Measurements from ENCODE around the gene FBXO24. TPM values are rescaled to one million over a fixed set of nuclear protein-coding genes. Genes with fewer than 3 reads are reported as not detected.
A peak's percentile ranks its signal among the peaks of the same experiment; 100 is the strongest.

The FBXO24 gene
- total and polyA plus RNA-seq, 9 donors, result 0.33 to 2.2 (median 0.63) TPM

- 65 to 71% (median 65%) methylated on average over 14 to 18 of the region's 18 CpGs for WGBS, 3 donors
- H3K4me3 ChIP-seq, result no peak overlapping the region
- no peak for DNase-seq
- H3K27ac ChIP-seq, result no peak overlapping the region
- H3K4me1 ChIP-seq (ENCODE audit: insufficient read depth), result peaks cover 19% of the 10 kb centered on the region
- TF ChIP-seq POLR2A (IDR thresholded peaks at IDR 0.05) (no peak), CTCF (IDR thresholded peaks at IDR 0.05) (no peak), EP300 (IDR thresholded peaks at IDR 0.05) (no peak)
- H3K36me3 ChIP-seq, result no peaks in the 10 kb centered on the region
- no peaks in the 10 kb centered on the region for H3K9me3 ChIP-seq
- intact Hi-C loops (cut with DNase I), result loop anchor here in 1 of 4 donors (5.0 kb wide), 1 partner anchor 72 kb away; the partner anchor contains the start of gene GNB2
- no peaks in the 10 kb centered on the region for H3K27me3 ChIP-seq
These were observed 14.0 kb downstream of the FBXO24 start for GRCh38 chr7:100599911-100600729.

- Histone ChIP-seq H3K9me3 (no peaks in the 10 kb centered on the region), H3K36me3 (no peaks in the 10 kb centered on the region), H3K4me1 (ENCODE audit: insufficient read depth) (peaks cover 19% of the 10 kb centered on the region), H3K4me3 (no peak overlapping the region), H3K27ac (no peak overlapping the region), H3K27me3 (no peaks in the 10 kb centered on the region)
- WGBS, 3 donors, result 72 to 85% (median 83%) methylated on average over 9 of the region's 9 CpGs
- no peak for DNase-seq
- intact Hi-C loops (cut with DNase I), result loop anchor here in 1 of 4 donors (5.0 kb wide), 1 partner anchor 72 kb away; the partner anchor contains the start of gene GNB2
- no peak for TF ChIP-seq CTCF (IDR thresholded peaks at IDR 0.05)
- no peak for TF ChIP-seq EP300 (IDR thresholded peaks at IDR 0.05)
- no peak for TF ChIP-seq POLR2A (IDR thresholded peaks at IDR 0.05)
These were observed 14.6 kb downstream of the FBXO24 start for GRCh38 chr7:100600730-100601038.

GRCh38 chr7:100602889-100603725, 17.0 kb downstream of the FBXO24 start:
- intact Hi-C loops (cut with DNase I), result loop anchor here in 1 of 4 donors (5.0 kb wide), 1 partner anchor 69 kb away; the partner anchor contains the start of gene GNB2

More at GRCh38 chr7:100602889-100603725, 17.0 kb downstream of the FBXO24 start:
- DNase-seq, result peak; percentile 80 to 92 (median 88)
- WGBS, 3 donors, result 8 to 16% (median 8%) methylated on average over 21 of the region's 21 CpGs
- TF ChIP-seq POLR2A (IDR thresholded peaks at IDR 0.05) (no peak), CTCF (IDR thresholded peaks at IDR 0.05) (no peak), EP300 (IDR thresholded peaks at IDR 0.05) (no peak)
- peaks cover 19% of the 10 kb centered on the region for H3K4me1 ChIP-seq (ENCODE audit: insufficient read depth)
- peak overlapping the region; percentile 83 to 86 for H3K27ac ChIP-seq
- peak overlapping the region; percentile 75 for H3K4me3 ChIP-seq
- H3K36me3 ChIP-seq, result no peaks in the 10 kb centered on the region
- H3K27me3 ChIP-seq, result no peaks in the 10 kb centered on the region
- H3K9me3 ChIP-seq, result no peaks in the 10 kb centered on the region
